Heart right ventricle (tissue), 16 donors: ENCODE results near the gene FGD4. TPM values are rescaled to one million over a fixed set of nuclear protein-coding genes. Genes with fewer than 3 reads are reported as not detected.

Source experiments
- ATAC-seq, 8 donors: fragments of 200-7000 bp; cut with Tn5 transposase; one replicate each; pipeline ENCODE4 v1.9.1; 2020; ENCODE audit warnings: mild to moderate bottlenecking in 8 of 8, moderate library complexity in 8 of 8, moderate number of reproducible peaks in 1 of 8
- DNase-seq, 2 donors: peaks; one replicate each; pipeline ENCODE4 v3.0.0-alpha.2; 2020
- H3K27ac ChIP-seq, 10 donors: fragments of 200-600 bp; sonication (generic) in 2 of 10; one replicate each; pipeline versions ENCODE4 v1.5.0 to v1.8.0; 2020 to 2022; ENCODE audit warnings: mild to moderate bottlenecking in 3 of 10
- H3K27me3 ChIP-seq, 7 donors: fragments of 200-600 bp; one replicate each; pipeline ENCODE4 v1.8.0; 2021 to 2022; ENCODE audit warnings: mild to moderate bottlenecking in 2 of 7
- H3K36me3 ChIP-seq, 9 donors: fragments of 200-600 bp; sonication (generic) in 1 of 9; one replicate each; pipeline versions ENCODE4 v1.5.0 to v1.8.0; 2020 to 2022; ENCODE audit warnings: mild to moderate bottlenecking in 2 of 9
- H3K4me1 ChIP-seq, 9 donors: fragments of 200-600 bp; sonication (generic) in 1 of 9; one replicate each; pipeline versions ENCODE4 v1.5.0 to v1.8.0; 2020 to 2022; ENCODE audit warnings: mild to moderate bottlenecking in 4 of 9
- H3K4me3 ChIP-seq, 10 donors: fragments of 200-600 bp; sonication (generic) in 2 of 10; one replicate each; pipeline versions ENCODE4 v1.5.0 to v1.8.0; 2020 to 2022; ENCODE audit warnings: mild to moderate bottlenecking in 7 of 10, moderate library complexity in 2 of 10
- H3K9me3 ChIP-seq, 11 donors: fragments of 200-600 bp in 10 of 11; sonication (generic) in 2 of 11; one replicate each; pipeline versions ENCODE4 v1.5.0 to v1.8.0; 2013 to 2022; ENCODE audit warnings: mild to moderate bottlenecking in 2 of 11, control low read depth in 1 of 11, moderate library complexity in 1 of 11
- CTCF ChIP-seq, 9 donors: fragments of 200-600 bp; sonication (generic) in 2 of 9; IDR thresholded peaks; one replicate each; pipeline versions ENCODE4 v1.5.0 to v1.8.0; 2021 to 2022; ENCODE audit warnings: antibody characterized with exemption in 9 of 9, mild to moderate bottlenecking in 5 of 9, moderate library complexity in 1 of 9
- WGBS, 2 donors: extraction: QIAGEN DNeasy Blood & Tissue Kit; methylation state at CpG; one replicate each; pipeline ENCODE4 v1.1.7; 2013; ENCODE audit warnings: inconsistent platforms in 1 of 2; 5-methylcytosine and 5-hydroxymethylcytosine counted together
- intact Hi-C, 10 donors: fragments of 100-400 bp; cut with DNase I; formaldehyde crosslinking; loops; one replicate each; pipeline versions ENCODE4 v1.11.1 to v1.14.2; 2022
- polyA plus RNA-seq, 2 donors: library from polyadenylated mRNA; stranded (reverse); fragments of 200-250 nt; gene quantifications; one replicate each; pipeline ENCODE4 v1.2.3, GENCODE V29; 2013
- total RNA-seq, 10 donors: library from RNA; stranded (reverse); fragmentation: NEBNext Ultra II Directional in 3 of 10; extraction: Animal tissue kit (Norgen Biotek cat#: 25700) in 3 of 10; gene quantifications; one replicate each; pipeline versions ENCODE4 v1.2.1 to v1.2.4, GENCODE V29; 2021 to 2023
- donor health status: Arrhythmogenic right ventricular cardiomyopathy.
- donor health status: ischemic (EF 13 %, LVEDD 7.1; RV severe dilation, severe dysfunction).
- donor health status: healthy with polysubstance abuse.
- donor health status: DM: no; HTN: yes; CAD: no.
- donor health status: DM: no; HTN: no; CAD: no.
- donor health status: ischemic (EF 25% LVEDD 6.9; RV normal size, moderate dysfunction).
- donor health status: ischemic (EF 25% LVEDD 5.7; RV mildly dilated, moderate dysfunction).
- donor health status: healthy.
- donor health status: DM: yes; HTN: yes; CAD: no.
- donor health status: Ischemic cardiomyopathy.
- donor health status: ischemic (EF 35%, LVEDD 5.7; RV mildly dilated, moderate dysfunction).
- donor health status: nonischemic (EF 11% LVEDD 7.7; RV severe dilation, severe dysfunction).
- donor health status: DM: yes; HTN: yes; CAD: no.
- donor health status: PGD.
- donor health status: ischemic (EF 29% LVEDD 5.4; RV normal size, mild dysfunction).
- donor health status: nonischemic (EF 23%, LVEDD 6.1; RV moderate dilation, normal function).

Gene FGD4
- total and polyA plus RNA-seq, 12 donors: 2.6 to 36.9 (median 25.5) TPM

- Histone ChIP-seq H3K27me3 (no peaks in the 10 kb centered on the region), H3K27ac (no peak overlapping the region), H3K36me3 (peaks cover 0 to 11% (median 0%) of the 10 kb centered on the region in 9 donors), H3K4me1 (peaks cover 0 to 20% (median 0%) of the 10 kb centered on the region in 9 donors), H3K9me3 (peaks cover 0 to 7% (median 0%) of the 10 kb centered on the region in 11 donors), H3K4me3 (no peak overlapping the region)
- TF ChIP-seq CTCF (IDR thresholded peaks at IDR 0.05): no peak
- no peak for ATAC-seq
- WGBS, 2 donors: 83 to 92% methylated on average over 1 of the region's 1 CpG
- intact Hi-C loops: no loop called here
- DNase-seq: no peak
These were observed 293.7 kb downstream of the FGD4 start for GRCh38 chr12:32693036-32693435.
